22Rv1 (cell line): Measurements from ENCODE around the gene LCLAT1.

Source experiments
- CTCF ChIP-seq: fragments of 450-650 bp; IDR thresholded peaks from 2 replicates; pipeline ENCODE4 v1.5.1; 2017; ENCODE audit warnings: mild to moderate bottlenecking
- ZFX ChIP-seq: fragments of 450-650 bp; IDR thresholded peaks from 2 replicates; pipeline ENCODE4 v1.6.1; 2017; ENCODE audit warnings: antibody characterized with exemption, borderline replicate concordance

GRCh38 chr2:30583204-30583749 is 136.2 kb downstream of the LCLAT1 start:
- TF ChIP-seq CTCF (no peak), ZFX (no peak)
